ENCODE results near the gene PSTPIP1.
"Not testable (repeated sequence)": the region's sequence is repeated elsewhere in the genome, so short reads cannot be mapped to it uniquely, and the experiment has no call there.

PSTPIP1 gene

GRCh38 chr15:76964157-76964556 lies 30.8 kb upstream of the PSTPIP1 start:
- WGBS (ENCODE audit: insufficient coverage, insufficient read length) = no CpG with 5 or more reads among the region's 5 CpGs
- DNase-seq (ENCODE audit: low read depth, low spot score) = no peak
- H3K36me3 ChIP-seq (ENCODE audit: control insufficient read depth, insufficient read depth, low read length) = no peaks in the 10 kb centered on the region
- no peaks in the 10 kb centered on the region for H3K9me3 ChIP-seq (ENCODE audit: control insufficient read depth, insufficient read depth, low read length)
- H3K27me3 ChIP-seq (ENCODE audit: control insufficient read depth, insufficient read depth, low read length) = no peaks in the 10 kb centered on the region
- no peak overlapping the region for H3K4me3 ChIP-seq (ENCODE audit: low read length)
- no peak overlapping the region for H3K27ac ChIP-seq (ENCODE audit: low read length)
- 0 out of 2 replicates have a peak, but pooled peaks cover 1% of the 10 kb centered on the region for H3K4me1 ChIP-seq (ENCODE audit: control insufficient read depth, insufficient read depth, low read length)

DNA sequence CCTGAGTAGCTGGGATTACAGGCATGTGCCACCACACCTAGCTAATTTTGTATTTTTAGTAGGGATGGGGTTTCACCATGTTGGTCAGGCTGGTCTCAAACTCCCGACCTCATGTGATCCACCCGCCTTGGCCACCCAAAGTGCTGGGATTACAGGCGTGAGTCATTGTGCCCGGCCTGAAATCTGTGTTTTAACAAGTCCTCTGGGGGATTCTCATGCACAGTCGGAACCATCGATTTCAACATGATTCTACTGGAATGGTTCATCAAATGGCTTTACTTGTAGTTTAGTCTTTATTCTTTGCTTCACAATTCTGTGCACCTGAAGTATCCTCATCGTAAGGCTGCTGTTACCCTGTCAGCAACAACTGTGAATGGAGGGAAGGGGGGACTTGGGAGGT lies 28.9 kb upstream of the PSTPIP1 start:
- not testable (repeated sequence) for H3K27ac ChIP-seq (ENCODE audit: low read length); H3K27me3 ChIP-seq (ENCODE audit: control insufficient read depth, insufficient read depth, low read length); H3K4me1 ChIP-seq (ENCODE audit: control insufficient read depth, insufficient read depth, low read length); H3K9me3 ChIP-seq (ENCODE audit: control insufficient read depth, insufficient read depth, low read length); H3K36me3 ChIP-seq (ENCODE audit: control insufficient read depth, insufficient read depth, low read length); H3K4me3 ChIP-seq (ENCODE audit: low read length); DNase-seq (ENCODE audit: low read depth, low spot score)
- no CpG with 5 or more reads among the region's 7 CpGs for whole genome bisulfite sequencing (ENCODE audit: insufficient coverage, insufficient read length)

DNA sequence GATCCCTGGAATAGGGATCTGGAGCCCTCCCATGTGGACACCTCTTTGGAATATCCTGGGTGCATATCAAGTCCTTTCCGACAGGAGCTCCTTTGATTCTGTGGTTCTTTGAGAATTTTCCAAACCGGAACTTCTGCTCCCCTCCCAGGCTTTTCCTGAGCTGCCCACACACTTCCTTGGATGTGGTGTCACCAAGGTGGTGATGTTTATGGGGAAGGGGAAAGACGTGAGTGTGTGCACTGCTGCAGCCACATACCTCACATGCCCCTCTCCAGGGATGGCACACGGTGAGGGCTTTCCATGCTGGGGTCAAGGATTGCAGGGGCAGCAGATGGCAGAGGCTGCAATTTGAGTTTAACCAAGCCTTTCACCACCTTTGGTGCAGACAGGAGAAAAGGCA lies 27.9 kb upstream of the PSTPIP1 start:
- Histone ChIP-seq H3K4me3 (ENCODE audit: low read length) (no peak overlapping the region), H3K4me1 (ENCODE audit: control insufficient read depth, insufficient read depth, low read length) (no peaks in the 10 kb centered on the region), H3K27me3 (ENCODE audit: control insufficient read depth, insufficient read depth, low read length) (no peaks in the 10 kb centered on the region), H3K9me3 (ENCODE audit: control insufficient read depth, insufficient read depth, low read length) (no peaks in the 10 kb centered on the region), H3K27ac (ENCODE audit: low read length) (no peak overlapping the region), H3K36me3 (ENCODE audit: control insufficient read depth, insufficient read depth, low read length) (no peaks in the 10 kb centered on the region)
- DNase-seq (ENCODE audit: low read depth, low spot score) = no peak
- WGBS (ENCODE audit: insufficient coverage, insufficient read length) = no CpG with 5 or more reads among the region's 4 CpGs

DNA sequence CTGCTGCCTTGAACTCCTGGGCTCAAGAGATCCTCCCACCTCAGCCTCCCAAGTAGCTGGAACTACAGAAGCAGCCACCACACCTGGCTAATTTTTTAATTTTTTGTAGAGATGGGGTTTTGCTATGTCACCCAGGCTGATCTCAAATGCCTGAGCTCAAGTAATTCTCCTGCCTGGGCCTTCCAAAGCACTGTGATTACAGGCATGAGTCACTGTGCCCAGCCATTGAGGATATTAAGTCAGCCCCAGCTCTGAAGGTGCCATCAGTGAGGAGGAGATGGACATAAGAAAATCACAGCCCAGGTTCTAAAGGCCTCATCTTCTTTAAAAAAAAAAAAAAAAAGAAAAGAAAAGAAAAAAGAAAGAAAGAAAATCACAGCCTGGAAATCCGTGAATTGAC lies 26.6 kb upstream of the PSTPIP1 start:
- no CpG with 5 or more reads among the region's 1 CpG for WGBS (ENCODE audit: insufficient coverage, insufficient read length)
- no peaks in the 10 kb centered on the region for H3K27me3 ChIP-seq (ENCODE audit: control insufficient read depth, insufficient read depth, low read length)
- no peaks in the 10 kb centered on the region for H3K9me3 ChIP-seq (ENCODE audit: control insufficient read depth, insufficient read depth, low read length)
- H3K27ac ChIP-seq (ENCODE audit: low read length) = no peak overlapping the region
- DNase-seq (ENCODE audit: low read depth, low spot score) = no peak
- no peaks in the 10 kb centered on the region for H3K4me1 ChIP-seq (ENCODE audit: control insufficient read depth, insufficient read depth, low read length)
- H3K4me3 ChIP-seq (ENCODE audit: low read length) = no peak overlapping the region
- no peaks in the 10 kb centered on the region for H3K36me3 ChIP-seq (ENCODE audit: control insufficient read depth, insufficient read depth, low read length)

DNA sequence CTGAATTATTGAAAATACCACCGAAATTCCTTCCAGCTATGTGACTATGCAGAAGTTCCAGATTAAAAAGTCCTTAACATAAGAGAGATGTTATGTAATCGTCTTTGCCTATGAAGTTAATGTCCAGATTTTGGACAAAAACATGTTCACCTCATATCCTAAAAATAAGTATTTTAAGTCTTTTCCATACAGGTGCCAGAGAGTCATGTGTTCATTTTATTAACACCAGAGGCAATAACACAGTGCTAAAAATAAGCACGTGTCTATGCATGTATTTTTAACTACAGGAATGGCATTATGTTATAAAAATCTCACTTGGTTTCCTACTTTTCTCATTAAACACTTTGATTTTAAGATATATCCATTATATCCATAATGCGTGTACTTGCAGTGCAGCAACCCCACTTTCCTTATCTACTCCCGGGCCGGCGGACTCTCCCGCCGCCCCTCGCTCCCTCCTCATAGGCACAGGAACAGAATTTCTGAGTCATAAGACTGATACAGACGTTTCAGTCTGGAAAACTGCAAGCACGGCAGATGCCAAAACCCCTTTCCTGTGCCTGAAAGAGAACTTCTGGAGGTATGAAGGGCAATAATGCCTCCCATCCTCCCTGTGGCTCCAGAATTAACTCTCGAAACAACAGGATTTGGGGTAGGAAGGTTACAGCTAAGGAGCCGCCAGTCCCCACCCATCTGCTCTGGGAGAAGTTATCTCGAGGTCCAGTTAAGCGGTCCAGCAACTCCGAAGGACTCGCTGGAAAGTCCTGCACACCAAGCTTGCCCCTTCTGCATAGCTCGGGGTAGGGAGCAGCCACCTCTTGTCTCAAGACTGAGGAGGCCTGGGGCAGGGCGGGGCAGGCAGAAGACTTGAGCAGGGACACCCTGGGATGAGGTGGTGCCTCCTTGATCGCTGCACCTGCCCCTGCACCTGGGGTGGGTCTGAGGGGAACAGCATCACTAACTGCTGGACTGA lies 22.3 kb upstream of the PSTPIP1 start:
- Histone ChIP-seq H3K4me1 (ENCODE audit: control insufficient read depth, insufficient read depth, low read length) (no peaks in the 10 kb centered on the region), H3K27me3 (ENCODE audit: control insufficient read depth, insufficient read depth, low read length) (no peaks in the 10 kb centered on the region), H3K9me3 (ENCODE audit: control insufficient read depth, insufficient read depth, low read length) (no peaks in the 10 kb centered on the region), H3K27ac (ENCODE audit: low read length) (no peak overlapping the region), H3K4me3 (ENCODE audit: low read length) (no peak overlapping the region), H3K36me3 (ENCODE audit: control insufficient read depth, insufficient read depth, low read length) (no peaks in the 10 kb centered on the region)
- DNase-seq (ENCODE audit: low read depth, low spot score) = no peak
- WGBS (ENCODE audit: insufficient coverage, insufficient read length) = no CpG with 5 or more reads among the region's 21 CpGs

GRCh38 chr15:76973362-76973743 lies 21.6 kb upstream of the PSTPIP1 start:
- DNase-seq (ENCODE audit: low read depth, low spot score) = peak; percentile 70
- Histone ChIP-seq H3K9me3 (ENCODE audit: control insufficient read depth, insufficient read depth, low read length) (no peaks in the 10 kb centered on the region), H3K27me3 (ENCODE audit: control insufficient read depth, insufficient read depth, low read length) (no peaks in the 10 kb centered on the region), H3K4me3 (ENCODE audit: low read length) (no peak overlapping the region), H3K27ac (ENCODE audit: low read length) (no peak overlapping the region), H3K36me3 (ENCODE audit: control insufficient read depth, insufficient read depth, low read length) (no peaks in the 10 kb centered on the region), H3K4me1 (ENCODE audit: control insufficient read depth, insufficient read depth, low read length) (no peaks in the 10 kb centered on the region)
- no CpG with 5 or more reads among the region's 4 CpGs for WGBS (ENCODE audit: insufficient coverage, insufficient read length)

GRCh38 chr15:76973906-76974305 lies 21.0 kb upstream of the PSTPIP1 start:
- Histone ChIP-seq H3K27me3 (ENCODE audit: control insufficient read depth, insufficient read depth, low read length) (no peaks in the 10 kb centered on the region), H3K4me3 (ENCODE audit: low read length) (no peak overlapping the region), H3K4me1 (ENCODE audit: control insufficient read depth, insufficient read depth, low read length) (no peaks in the 10 kb centered on the region), H3K9me3 (ENCODE audit: control insufficient read depth, insufficient read depth, low read length) (no peaks in the 10 kb centered on the region), H3K27ac (ENCODE audit: low read length) (no peak overlapping the region), H3K36me3 (ENCODE audit: control insufficient read depth, insufficient read depth, low read length) (no peaks in the 10 kb centered on the region)
- no peak for DNase-seq (ENCODE audit: low read depth, low spot score)
- no CpG with 5 or more reads among the region's 2 CpGs for WGBS (ENCODE audit: insufficient coverage, insufficient read length)

DNA sequence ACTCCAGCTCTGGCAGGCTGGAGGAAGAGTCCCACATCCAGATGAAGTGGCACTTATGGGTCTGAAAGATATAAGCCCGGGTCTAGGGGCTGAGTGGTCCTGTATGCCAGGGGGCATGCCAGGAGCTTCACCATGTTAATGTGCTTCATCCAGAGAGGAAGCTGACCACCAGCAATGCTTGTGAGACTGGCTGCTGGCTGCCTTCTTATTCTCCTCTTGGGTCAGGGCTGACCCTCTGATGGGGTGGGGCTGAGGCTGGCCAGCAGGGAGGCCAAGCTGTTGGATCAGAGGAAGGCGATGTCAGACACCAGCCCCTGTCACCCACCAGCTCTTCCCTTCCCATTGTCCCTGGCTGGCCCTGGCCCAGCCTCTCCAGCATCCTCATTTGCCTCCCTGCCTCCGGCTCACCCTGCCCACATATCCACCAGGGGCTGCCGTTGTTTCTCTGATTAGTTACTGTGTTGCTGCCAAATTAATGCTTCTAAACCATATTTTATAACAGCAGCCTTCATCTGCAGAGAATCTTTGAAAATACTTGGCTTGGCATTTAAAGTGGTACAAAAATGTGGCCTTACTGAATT lies 20.4 kb upstream of the PSTPIP1 start:
- Histone ChIP-seq H3K4me1 (ENCODE audit: control insufficient read depth, insufficient read depth, low read length) (no peaks in the 10 kb centered on the region), H3K9me3 (ENCODE audit: control insufficient read depth, insufficient read depth, low read length) (no peaks in the 10 kb centered on the region), H3K36me3 (ENCODE audit: control insufficient read depth, insufficient read depth, low read length) (no peaks in the 10 kb centered on the region), H3K4me3 (ENCODE audit: low read length) (no peak overlapping the region), H3K27ac (ENCODE audit: low read length) (no peak overlapping the region), H3K27me3 (ENCODE audit: control insufficient read depth, insufficient read depth, low read length) (no peaks in the 10 kb centered on the region)
- DNase-seq (ENCODE audit: low read depth, low spot score) = no peak
- WGBS (ENCODE audit: insufficient coverage, insufficient read length) = no CpG with 5 or more reads among the region's 4 CpGs

- WGBS (ENCODE audit: insufficient coverage, insufficient read length) = no CpG with 5 or more reads among the region's 1 CpG
- H3K9me3 ChIP-seq (ENCODE audit: control insufficient read depth, insufficient read depth, low read length) = no peaks in the 10 kb centered on the region
Observed at GRCh38 chr15:76976141-76976540, 18.8 kb upstream of the PSTPIP1 start.

GRCh38 chr15:76976572-76977270 lies 18.2 kb upstream of the PSTPIP1 start:
- H3K9me3 ChIP-seq (ENCODE audit: control insufficient read depth, insufficient read depth, low read length) = no peaks in the 10 kb centered on the region
- no peak overlapping the region for H3K4me3 ChIP-seq (ENCODE audit: low read length)
- H3K36me3 ChIP-seq (ENCODE audit: control insufficient read depth, insufficient read depth, low read length) = no peaks in the 10 kb centered on the region
- no peaks in the 10 kb centered on the region for H3K4me1 ChIP-seq (ENCODE audit: control insufficient read depth, insufficient read depth, low read length)
- H3K27me3 ChIP-seq (ENCODE audit: control insufficient read depth, insufficient read depth, low read length) = no peaks in the 10 kb centered on the region
- no peak overlapping the region for H3K27ac ChIP-seq (ENCODE audit: low read length)
- DNase-seq (ENCODE audit: low read depth, low spot score) = no peak
- no CpG with 5 or more reads among the region's 5 CpGs for WGBS (ENCODE audit: insufficient coverage, insufficient read length)

More at GRCh38 chr15:76976141-76976540, 18.8 kb upstream of the PSTPIP1 start:
- DNase-seq (ENCODE audit: low read depth, low spot score) = no peak
- H3K27ac ChIP-seq (ENCODE audit: low read length) = no peak overlapping the region
- no peaks in the 10 kb centered on the region for H3K36me3 ChIP-seq (ENCODE audit: control insufficient read depth, insufficient read depth, low read length)
- H3K4me1 ChIP-seq (ENCODE audit: control insufficient read depth, insufficient read depth, low read length) = no peaks in the 10 kb centered on the region
- no peak overlapping the region for H3K4me3 ChIP-seq (ENCODE audit: low read length)
- H3K27me3 ChIP-seq (ENCODE audit: control insufficient read depth, insufficient read depth, low read length) = no peaks in the 10 kb centered on the region

Data from iPS DF 6.9 (cell line).